ENCODE data around the gene SPATA31C1. TPM values are rescaled to one million over a fixed set of nuclear protein-coding genes. Genes with fewer than 3 reads are reported as not detected.

SPATA31C1 gene
- total and polyA plus RNA-seq, 2 of the 13 experiments (the other 11 are each of a cell fraction or from before 2014, with no cell fraction given): not detected

DNA sequence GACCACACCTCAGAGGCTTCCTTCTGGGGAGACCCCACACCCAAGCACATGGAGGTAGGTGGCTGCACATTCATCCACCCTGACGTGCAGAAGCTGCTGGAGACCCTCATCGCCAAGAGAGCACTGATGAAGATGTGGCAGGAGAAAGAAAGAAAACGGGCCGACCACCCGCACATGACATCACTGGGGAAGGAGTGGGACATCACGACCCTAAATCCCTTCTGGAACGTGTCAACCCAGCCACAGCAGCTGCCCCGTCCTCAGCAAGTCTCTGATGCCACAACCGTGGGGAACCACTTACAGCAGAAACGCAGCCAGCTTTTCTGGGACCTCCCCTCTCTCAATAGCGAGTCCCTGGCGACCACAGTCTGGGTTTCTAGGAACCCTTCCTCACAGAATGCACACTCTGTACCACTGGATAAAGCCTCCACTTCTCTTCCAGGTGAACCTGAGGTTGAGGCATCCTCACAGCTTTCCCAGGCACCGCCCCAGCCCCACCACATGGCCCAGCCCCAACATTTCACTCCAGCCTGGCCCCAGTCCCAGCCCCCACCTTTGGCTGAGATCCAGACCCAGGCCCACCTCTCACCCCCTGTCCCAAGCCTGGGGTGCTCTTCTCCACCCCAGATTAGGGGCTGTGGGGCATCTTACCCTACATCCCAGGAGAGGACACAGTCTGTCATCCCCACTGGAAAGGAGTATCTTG is 32.1 kb upstream of the SPATA31C1 start (continued):
- TF ChIP-seq, protein P1, sequence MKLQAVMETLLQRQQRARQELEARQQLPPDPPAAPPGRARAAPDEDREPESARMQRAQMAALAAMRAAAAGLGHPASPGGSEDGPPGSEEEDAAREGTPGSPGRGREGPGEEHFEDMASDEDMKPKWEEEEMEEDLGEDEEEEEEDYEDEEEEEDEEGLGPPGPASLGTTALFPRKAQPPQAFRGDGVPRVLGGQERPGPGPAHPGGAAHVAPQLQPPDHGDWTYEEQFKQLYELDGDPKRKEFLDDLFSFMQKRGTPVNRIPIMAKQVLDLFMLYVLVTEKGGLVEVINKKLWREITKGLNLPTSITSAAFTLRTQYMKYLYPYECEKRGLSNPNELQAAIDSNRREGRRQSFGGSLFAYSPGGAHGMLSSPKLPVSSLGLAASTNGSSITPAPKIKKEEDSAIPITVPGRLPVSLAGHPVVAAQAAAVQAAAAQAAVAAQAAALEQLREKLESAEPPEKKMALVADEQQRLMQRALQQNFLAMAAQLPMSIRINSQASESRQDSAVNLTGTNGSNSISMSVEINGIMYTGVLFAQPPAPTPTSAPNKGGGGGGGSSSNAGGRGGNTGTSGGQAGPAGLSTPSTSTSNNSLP (IDR thresholded peaks at IDR 0.05; ENCODE audit: low read depth, low read length): no peak
- TF ChIP-seq ZNF616 (CRISPR knock-in tag; IDR thresholded peaks at IDR 0.05; ENCODE audit: low read depth) (no peak), MBD4 (IDR thresholded peaks at IDR 0.05; ENCODE audit: borderline replicate concordance, low read length) (no peak), POGZ (CRISPR knock-in tag; IDR thresholded peaks at IDR 0.05) (no peak), NONO (IDR thresholded peaks at IDR 0.05) (no peak), NONO (CRISPR knock-in tag; conservative IDR thresholded peaks at IDR 0.05) (no peak), MED13 (CRISPR knock-in tag; IDR thresholded peaks at IDR 0.05) (no peak)

DNA sequence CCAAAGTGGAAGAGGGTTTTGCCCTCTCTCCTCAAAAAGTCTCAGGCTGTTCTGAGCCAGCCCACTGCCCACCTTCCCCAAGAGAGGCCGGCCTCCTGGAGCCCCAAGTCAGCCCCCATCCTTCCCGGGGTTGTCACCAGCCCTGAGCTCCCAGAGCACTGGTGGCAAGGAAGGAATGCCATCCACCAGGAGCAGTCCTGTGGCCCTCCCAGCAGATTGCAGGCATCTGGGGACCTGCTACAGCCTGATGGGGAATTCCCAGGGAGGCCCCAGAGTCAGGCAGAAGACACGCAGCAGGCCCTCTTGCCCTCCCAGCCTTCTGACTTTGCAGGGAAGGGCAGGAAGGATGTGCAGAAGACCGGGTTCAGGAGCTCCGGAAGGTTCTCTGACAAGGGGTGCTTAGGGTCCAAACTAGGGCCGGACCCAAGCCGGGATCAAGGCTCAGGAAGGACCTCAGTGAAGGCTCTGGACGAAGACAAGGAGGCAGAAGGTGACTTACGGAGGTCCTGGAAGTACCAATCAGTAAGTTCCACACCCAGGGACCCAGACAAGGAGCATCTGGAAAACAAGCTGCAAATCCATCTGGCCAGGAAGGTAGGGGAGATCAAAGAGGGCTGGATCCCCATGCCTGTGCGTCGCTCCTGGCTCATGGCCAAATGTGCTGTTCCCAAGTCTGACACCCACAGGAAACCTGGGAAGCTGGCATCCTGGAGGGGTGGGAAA is 31.4 kb upstream of the SPATA31C1 start:
- no peak for DNase-seq (ENCODE audit: low spot score)
- intact Hi-C loops (cut with micrococcal nuclease; ENCODE audit: unreplicated experiment) (no loop called here), in situ Hi-C loops (cut with HindIII; ENCODE audit: extremely low pct_ligation_motif_present, low pct_unique_long_range_greater_than_20kb) (no loop called here)
- 13% methylated on average over 7 of the region's 11 CpGs for WGBS (ENCODE audit: low lambda C conversion rate)
- Histone ChIP-seq H3K36me3 (replicated peaks in 1 of 2; ENCODE audit: control insufficient read depth in 1 of 2, insufficient read depth in 2 of 2, low read length in 2 of 2) (no peaks in the 10 kb centered on the region), H3K9me3 (ENCODE audit: low read length) (no peaks in the 10 kb centered on the region), H3K4me1 (ENCODE audit: insufficient read depth, low read length) (no peaks in the 10 kb centered on the region), H4K20me1 (ENCODE audit: insufficient read depth, low read length) (no peaks in the 10 kb centered on the region), H3K27ac (ENCODE audit: extremely low read length, insufficient read depth, low read length) (no peak overlapping the region), H3K79me2 (ENCODE audit: insufficient read depth, low read length) (no peaks in the 10 kb centered on the region), H3K9ac (ENCODE audit: insufficient read depth, low read depth, low read length) (no peak overlapping the region), H2AFZ (ENCODE audit: low read length) (no peak overlapping the region), H3K27me3 (ENCODE audit: control insufficient read depth in 1 of 2, insufficient read depth in 2 of 2, low read length in 2 of 2) (peaks cover 6 to 43% of the 10 kb centered on the region in 2 experiments; a peak in 4 of 5 replicates), H3K4me3 (replicated peaks in 1 of 3; ENCODE audit: insufficient read depth in 1 of 3, low read depth in 2 of 3, low read length in 3 of 3) (no peak overlapping the region), H3K4me2 (ENCODE audit: low read depth, low read length) (no peak overlapping the region)
- BruUV-seq (replicated peaks): no TSS peak
- POLR2A ChIA-PET: no interaction called here
- no peak for FAIRE-seq
- ATAC-seq: no peak
- TF ChIP-seq, protein P2, sequence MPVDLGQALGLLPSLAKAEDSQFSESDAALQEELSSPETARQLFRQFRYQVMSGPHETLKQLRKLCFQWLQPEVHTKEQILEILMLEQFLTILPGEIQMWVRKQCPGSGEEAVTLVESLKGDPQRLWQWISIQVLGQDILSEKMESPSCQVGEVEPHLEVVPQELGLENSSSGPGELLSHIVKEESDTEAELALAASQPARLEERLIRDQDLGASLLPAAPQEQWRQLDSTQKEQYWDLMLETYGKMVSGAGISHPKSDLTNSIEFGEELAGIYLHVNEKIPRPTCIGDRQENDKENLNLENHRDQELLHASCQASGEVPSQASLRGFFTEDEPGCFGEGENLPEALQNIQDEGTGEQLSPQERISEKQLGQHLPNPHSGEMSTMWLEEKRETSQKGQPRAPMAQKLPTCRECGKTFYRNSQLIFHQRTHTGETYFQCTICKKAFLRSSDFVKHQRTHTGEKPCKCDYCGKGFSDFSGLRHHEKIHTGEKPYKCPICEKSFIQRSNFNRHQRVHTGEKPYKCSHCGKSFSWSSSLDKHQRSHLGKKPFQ (CRISPR knock-in tag; IDR thresholded peaks at IDR 0.05; ENCODE audit: insufficient replicate concordance): no peak
- TF ChIP-seq SP140L (CRISPR knock-in tag; IDR thresholded peaks at IDR 0.05; ENCODE audit: borderline replicate concordance) (no peak), ZNF451 (CRISPR knock-in tag; IDR thresholded peaks at IDR 0.05) (no peak), KLF12 (CRISPR knock-in tag; IDR thresholded peaks at IDR 0.05; ENCODE audit: borderline replicate concordance) (no peak), RORA (CRISPR knock-in tag; IDR thresholded peaks at IDR 0.05) (no peak), BRCA1 (CRISPR knock-in tag; IDR thresholded peaks at IDR 0.05) (no peak), ZNF749 (CRISPR knock-in tag; IDR thresholded peaks at IDR 0.05; ENCODE audit: borderline replicate concordance) (no peak)
- TF ChIP-seq, protein P3, sequence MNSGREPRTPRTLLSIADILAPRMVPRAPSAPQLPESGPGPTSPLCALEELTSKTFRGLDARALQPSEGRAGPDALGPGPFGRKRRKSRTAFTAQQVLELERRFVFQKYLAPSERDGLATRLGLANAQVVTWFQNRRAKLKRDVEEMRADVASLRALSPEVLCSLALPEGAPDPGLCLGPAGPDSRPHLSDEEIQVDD (CRISPR knock-in tag; IDR thresholded peaks at IDR 0.05; ENCODE audit: borderline replicate concordance): no peak
- CTCF ChIA-PET (ENCODE audit: low intra/inter-chr PET ratio, low total read pairs): no interaction called here
